BLaER1 (cell line): ENCODE results near the gene FAM131C.
"Not testable (repeated sequence)": the region's sequence is repeated elsewhere in the genome, so short reads cannot be mapped to it uniquely, and the experiment has no call there.

Experiments
- H3K27ac ChIP-seq: shearing (Covaris generic); formaldehyde crosslinking; 2 replicates; pipeline ENCODE4 v1.8.1; 2022
- H3K27me3 ChIP-seq: shearing (Covaris generic); formaldehyde crosslinking; 2 replicates; pipeline ENCODE4 v1.8.1; 2022
- H3K36me3 ChIP-seq: shearing (Covaris generic); formaldehyde crosslinking; 2 replicates; pipeline ENCODE4 v1.8.1; 2022
- H3K4me1 ChIP-seq: shearing (Covaris generic); formaldehyde crosslinking; 2 replicates; pipeline ENCODE4 v1.8.1; 2022
- H3K4me2 ChIP-seq: shearing (Covaris generic); formaldehyde crosslinking; 2 replicates; pipeline ENCODE4 v1.8.1; 2022
- H3K4me3 ChIP-seq: shearing (Covaris generic); formaldehyde crosslinking; 2 replicates; pipeline ENCODE4 v1.8.1; 2022
- H3K9ac ChIP-seq: shearing (Covaris generic); formaldehyde crosslinking; 2 replicates; pipeline ENCODE4 v1.8.1; 2022
- H3K9me3 ChIP-seq: shearing (Covaris generic); formaldehyde crosslinking; 2 replicates; pipeline ENCODE4 v1.8.1; 2022
- H4K20me1 ChIP-seq: shearing (Covaris generic); formaldehyde crosslinking; 2 replicates; pipeline ENCODE4 v1.8.1; 2022
- Cebpa-rat ChIP-seq: shearing (Covaris generic); IDR thresholded peaks from 2 replicates; pipeline ENCODE4 v1.8.1; 2022

FAM131C gene

DNA sequence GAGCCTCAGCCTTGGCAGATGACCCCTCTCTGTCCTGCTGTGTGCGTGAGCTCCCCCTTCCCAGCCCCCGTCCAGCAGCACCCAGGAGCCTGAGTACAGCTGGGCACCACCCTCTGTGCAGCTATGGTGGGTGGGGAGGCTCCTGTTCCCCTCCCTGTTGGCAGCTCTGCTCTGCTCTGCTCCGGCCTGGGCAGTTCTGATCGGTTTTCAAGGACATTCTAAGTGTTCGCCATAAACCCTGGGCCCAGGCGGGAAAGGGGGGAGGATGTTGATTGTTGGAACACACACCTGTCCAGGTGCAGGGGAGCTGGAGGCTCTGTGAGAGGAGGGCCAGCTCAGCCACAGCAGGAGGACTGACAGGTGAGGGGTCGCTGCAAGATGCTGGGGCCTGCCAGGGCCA lies 29.9 kb downstream of the FAM131C start, which contains the start of gene CLCNKB:
CLCNKB (plus strand) TSS at position 262 of the 400 bp plus-strand sequence. CDS start 711 bp downstream, outside the sequence.
- Histone ChIP-seq H3K27me3 (no peaks in the 10 kb centered on the region), H3K36me3 (no peaks in the 10 kb centered on the region), H3K4me1 (no peaks in the 10 kb centered on the region), H3K4me2 (no peak within 1 kb of the TSS), H3K9ac (no peak within 1 kb of the TSS), H3K4me3 (no peak within 1 kb of the TSS), H3K9me3 (no peaks in the 10 kb centered on the region), H4K20me1 (no peaks in the 10 kb centered on the region), H3K27ac (no peak within 1 kb of the TSS)
- TF ChIP-seq Cebpa-rat: no peak

DNA sequence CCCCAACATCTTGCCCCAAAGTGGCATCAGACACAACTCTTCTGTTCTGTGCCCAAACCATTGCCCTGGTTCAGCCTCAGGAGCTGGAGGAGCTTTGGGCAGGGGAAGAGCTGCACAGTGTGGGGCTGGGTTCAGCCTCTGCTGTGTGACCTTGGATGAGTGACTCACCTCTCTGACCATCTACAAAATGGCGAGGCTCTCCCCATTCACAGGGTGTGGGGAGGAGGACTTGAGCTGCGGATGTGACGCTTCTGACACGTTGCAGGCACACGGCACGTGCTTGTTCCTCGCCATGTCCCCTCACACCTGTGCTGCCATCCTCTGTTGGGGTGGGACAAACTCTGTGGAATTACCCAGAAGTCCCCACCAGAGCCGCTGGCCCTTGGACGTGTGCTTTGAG lies 30.8 kb downstream of the FAM131C start:
- H3K4me2 ChIP-seq, H3K9me3 ChIP-seq, H3K9ac ChIP-seq, H3K27ac ChIP-seq, H4K20me1 ChIP-seq, H3K27me3 ChIP-seq, H3K36me3 ChIP-seq, H3K4me3 ChIP-seq, H3K4me1 ChIP-seq: not testable (repeated sequence)

DNA sequence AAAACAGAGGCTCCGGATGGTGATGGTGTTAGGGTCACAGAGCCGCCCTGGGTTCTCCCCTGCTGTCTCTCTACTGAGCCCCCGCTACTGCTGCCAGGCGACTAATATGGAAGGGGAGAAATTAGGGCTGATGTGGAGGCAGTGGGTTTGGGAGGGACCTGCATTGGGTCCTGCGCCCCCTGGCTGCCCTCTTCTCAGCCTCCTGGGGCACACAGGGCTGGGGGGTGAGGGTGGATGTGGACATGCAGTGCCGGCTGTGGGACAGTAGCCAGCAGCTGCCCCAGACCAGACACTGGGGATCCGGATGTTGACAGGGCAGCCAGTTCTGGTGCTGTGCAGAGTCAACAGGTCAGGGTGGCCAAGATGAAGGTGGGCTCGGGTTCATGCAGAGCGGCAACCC lies 31.4 kb downstream of the FAM131C start:
- TF ChIP-seq Cebpa-rat: no peak
- H3K9ac ChIP-seq: no peak overlapping the region

DNA sequence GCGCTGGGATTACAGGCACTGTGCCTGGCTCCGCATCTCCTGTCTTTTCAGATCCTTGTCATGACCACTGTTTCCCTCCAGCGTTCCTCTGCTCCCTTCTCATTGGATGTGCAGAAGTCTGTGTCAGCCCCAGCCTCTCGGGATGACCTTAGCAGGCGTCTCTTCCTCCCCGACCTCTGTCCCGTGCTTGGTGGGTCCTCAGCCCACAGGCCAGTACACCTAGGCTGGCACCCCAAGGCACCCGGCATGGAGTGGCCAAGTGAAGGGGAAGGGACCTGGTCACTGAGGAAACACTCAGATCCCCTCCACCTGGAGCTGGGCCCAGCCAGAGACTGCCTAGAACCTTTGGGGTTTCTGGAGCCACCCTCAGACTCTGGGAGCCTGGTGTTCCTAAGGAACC lies 32.3 kb downstream of the FAM131C start:
- Histone ChIP-seq H3K4me1 (no peaks in the 10 kb centered on the region), H3K27ac (no peak overlapping the region), H3K9ac (no peak overlapping the region), H3K4me2 (no peak overlapping the region), H3K27me3 (no peaks in the 10 kb centered on the region), H3K9me3 (no peaks in the 10 kb centered on the region), H3K36me3 (no peaks in the 10 kb centered on the region), H4K20me1 (no peaks in the 10 kb centered on the region), H3K4me3 (no peak overlapping the region)
- TF ChIP-seq Cebpa-rat: no peak

More for the DNA sequence above, 31.4 kb downstream of the FAM131C start:
- Histone ChIP-seq H3K4me1 (no peaks in the 10 kb centered on the region), H3K36me3 (no peaks in the 10 kb centered on the region), H3K27me3 (no peaks in the 10 kb centered on the region), H3K27ac (no peak overlapping the region), H4K20me1 (no peaks in the 10 kb centered on the region), H3K9me3 (no peaks in the 10 kb centered on the region), H3K4me2 (no peak overlapping the region), H3K4me3 (no peak overlapping the region)

DNA sequence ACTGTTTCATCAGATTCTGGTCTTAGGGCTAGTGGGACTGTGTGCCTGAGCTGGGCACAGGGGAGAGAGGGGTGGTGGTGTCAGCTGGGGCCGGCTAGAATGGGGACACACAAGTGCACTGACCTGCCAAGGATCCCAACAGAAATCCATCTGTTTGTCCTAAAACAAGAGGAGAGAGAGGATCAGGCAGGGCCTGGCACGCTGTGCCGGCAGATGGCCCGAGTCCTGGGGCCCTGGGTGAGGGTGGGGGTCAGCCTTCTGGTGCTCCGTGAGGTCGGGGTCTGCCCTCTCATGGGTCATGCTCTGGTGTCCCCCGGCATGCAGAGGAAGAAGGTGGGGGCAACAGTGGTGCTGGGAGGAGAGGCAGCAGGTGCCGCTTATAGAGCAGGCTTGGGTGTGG lies 33.6 kb downstream of the FAM131C start:
- not testable (repeated sequence) for H4K20me1 ChIP-seq, H3K4me2 ChIP-seq, H3K36me3 ChIP-seq, H3K9ac ChIP-seq, H3K27me3 ChIP-seq, H3K27ac ChIP-seq, H3K9me3 ChIP-seq, H3K4me1 ChIP-seq, H3K4me3 ChIP-seq

DNA sequence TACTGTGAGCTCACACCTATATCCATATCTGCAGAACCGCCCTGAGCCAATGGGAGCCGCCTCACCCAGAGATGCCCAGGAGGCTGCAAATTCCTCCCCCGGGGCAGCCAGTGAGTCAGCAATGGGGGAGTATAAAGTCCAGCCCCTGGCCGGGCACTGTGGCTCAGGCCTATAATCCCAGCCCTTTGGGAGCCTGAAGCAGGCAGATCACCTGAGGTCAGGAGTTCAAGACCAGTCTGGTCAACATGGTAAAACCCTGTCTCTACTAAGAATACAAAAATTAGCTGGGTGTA lies 34.9 kb downstream of the FAM131C start:
- H3K4me2 ChIP-seq: no peak overlapping the region
- H4K20me1 ChIP-seq: no peaks in the 10 kb centered on the region
- H3K9ac ChIP-seq: no peak overlapping the region
- H3K4me1 ChIP-seq: no peaks in the 10 kb centered on the region
- H3K36me3 ChIP-seq: no peaks in the 10 kb centered on the region
- H3K27me3 ChIP-seq: no peaks in the 10 kb centered on the region
- no peak for TF ChIP-seq Cebpa-rat
- H3K9me3 ChIP-seq: no peaks in the 10 kb centered on the region
- no peak overlapping the region for H3K27ac ChIP-seq
- no peak overlapping the region for H3K4me3 ChIP-seq

DNA sequence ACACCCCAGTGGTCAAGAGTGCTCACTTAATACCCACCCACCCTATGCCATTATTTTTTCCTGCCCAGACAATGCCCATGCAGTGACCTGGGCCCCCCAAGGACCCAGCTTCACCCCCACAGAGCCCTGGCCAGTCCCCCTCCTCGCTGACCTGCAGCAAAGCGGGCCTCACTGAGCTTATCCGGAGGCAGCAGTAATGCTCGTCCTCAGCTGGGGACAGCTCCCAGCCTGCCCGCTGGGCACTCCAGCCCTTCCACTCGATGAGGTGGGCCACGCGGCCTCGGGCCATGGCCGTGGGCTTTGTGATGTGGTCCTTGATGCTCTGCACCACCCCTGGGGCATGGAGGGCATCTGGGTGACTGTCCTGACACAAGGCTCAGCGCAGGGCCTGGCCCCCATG lies 37.0 kb downstream of the FAM131C start:
- not testable (repeated sequence) for H4K20me1 ChIP-seq, H3K9ac ChIP-seq, H3K27ac ChIP-seq, H3K4me1 ChIP-seq, H3K4me2 ChIP-seq, H3K27me3 ChIP-seq, H3K9me3 ChIP-seq, H3K36me3 ChIP-seq, H3K4me3 ChIP-seq

DNA sequence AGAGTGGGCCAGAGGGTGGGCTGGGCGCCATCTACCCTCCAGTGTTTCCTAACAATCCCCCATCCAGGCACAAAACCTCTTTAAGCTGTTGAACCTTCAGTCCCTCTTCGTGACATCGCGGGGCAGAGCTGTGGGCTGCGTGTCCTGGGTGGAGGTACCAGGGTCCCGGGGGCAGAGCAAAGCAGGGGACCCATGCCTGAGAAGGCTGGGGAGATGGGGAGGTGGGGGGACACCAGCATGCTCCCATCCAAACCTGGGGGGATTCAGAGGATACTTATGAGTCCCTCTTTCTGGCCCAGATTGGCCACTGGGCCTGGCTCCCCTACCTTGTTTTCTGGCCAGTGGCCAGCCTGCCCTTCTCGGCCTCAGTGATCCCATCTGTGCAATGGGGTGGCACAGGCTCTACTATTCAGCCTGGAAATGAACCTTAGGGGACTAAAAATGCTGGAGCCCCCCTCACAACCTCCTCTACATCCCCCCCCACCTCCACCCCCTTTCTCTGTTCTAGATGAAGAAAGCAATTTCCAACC lies 40.3 kb downstream of the FAM131C start:
- not testable (repeated sequence) for H4K20me1 ChIP-seq, H3K27ac ChIP-seq, H3K27me3 ChIP-seq, H3K4me3 ChIP-seq, H3K4me1 ChIP-seq, H3K9me3 ChIP-seq, H3K36me3 ChIP-seq, H3K9ac ChIP-seq
- H3K4me2 ChIP-seq: peak overlapping the region; percentile 30; the same call in 1 of the 2 replicates

DNA sequence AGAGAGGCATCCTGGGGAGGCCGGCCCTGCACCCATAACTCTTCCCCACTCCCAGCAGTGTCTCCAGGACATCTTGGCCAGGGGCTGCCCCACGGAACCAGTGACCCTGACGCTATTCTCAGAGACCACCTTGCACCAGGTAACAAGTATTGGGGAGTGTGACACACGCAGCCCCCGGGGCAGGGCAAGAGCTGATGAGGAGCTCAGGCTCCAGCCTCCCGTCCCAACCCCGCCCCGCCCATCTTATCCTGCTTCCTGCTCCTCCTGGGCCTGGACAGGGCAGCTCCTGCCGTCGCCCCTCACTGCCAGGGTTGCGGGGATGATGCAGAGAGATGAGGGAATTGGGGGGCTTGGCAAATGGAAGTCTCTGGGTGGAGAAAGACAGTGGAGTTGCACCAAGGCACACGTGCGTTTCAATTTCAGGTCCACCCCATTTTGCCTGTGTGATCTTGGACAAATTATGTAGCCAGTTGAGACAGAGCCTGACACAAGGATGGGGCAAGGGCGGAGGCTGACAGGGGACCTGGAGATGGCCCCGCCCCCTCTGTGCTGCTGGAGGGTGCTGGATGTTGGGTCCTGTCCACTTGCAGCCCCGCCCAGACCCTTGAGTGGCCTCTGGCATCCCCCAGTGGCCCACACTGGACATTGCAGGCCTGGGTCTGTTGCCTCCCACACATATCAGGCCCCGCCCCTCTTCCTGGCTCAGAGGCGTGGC lies 40.9 kb downstream of the FAM131C start:
- no peak overlapping the region for H3K9ac ChIP-seq
- H3K9me3 ChIP-seq: no peaks in the 10 kb centered on the region
- H4K20me1 ChIP-seq: no peaks in the 10 kb centered on the region
- no peak overlapping the region for H3K27ac ChIP-seq
- no peak overlapping the region for H3K4me3 ChIP-seq
- H3K4me2 ChIP-seq: peak overlapping the region; percentile 30
- H3K27me3 ChIP-seq: no peaks in the 10 kb centered on the region
- no peaks in the 10 kb centered on the region for H3K4me1 ChIP-seq
- TF ChIP-seq Cebpa-rat: no peak
- no peaks in the 10 kb centered on the region for H3K36me3 ChIP-seq

DNA sequence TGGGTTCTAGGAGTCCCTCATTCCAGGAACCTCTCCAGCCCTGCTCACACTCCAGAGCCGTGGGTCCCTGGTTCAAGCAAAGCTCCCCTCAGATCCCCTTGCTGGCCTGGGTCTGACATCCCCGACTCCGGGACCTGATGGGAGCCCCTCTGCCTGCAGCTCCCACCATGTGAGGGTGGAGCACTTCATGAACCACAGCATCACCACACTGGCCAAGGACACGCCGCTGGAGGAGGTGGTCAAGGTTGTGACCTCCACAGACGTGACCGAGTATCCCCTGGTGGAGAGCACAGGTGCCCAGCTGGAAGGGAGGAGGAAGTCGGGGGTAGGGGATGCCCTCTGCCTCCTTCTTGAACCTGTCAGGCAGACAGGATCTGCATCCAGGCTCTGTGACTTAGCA lies 41.9 kb downstream of the FAM131C start:
- no peak overlapping the region for H3K9ac ChIP-seq
- H3K27me3 ChIP-seq: no peaks in the 10 kb centered on the region
- no peaks in the 10 kb centered on the region for H4K20me1 ChIP-seq
- TF ChIP-seq Cebpa-rat: no peak
- H3K27ac ChIP-seq: no peak overlapping the region
- H3K9me3 ChIP-seq: no peaks in the 10 kb centered on the region
- H3K4me2 ChIP-seq: no peak overlapping the region
- H3K4me1 ChIP-seq: peaks cover 7% of the 10 kb centered on the region; the same call in 1 of the 2 replicates
- no peaks in the 10 kb centered on the region for H3K36me3 ChIP-seq
- no peak overlapping the region for H3K4me3 ChIP-seq

DNA sequence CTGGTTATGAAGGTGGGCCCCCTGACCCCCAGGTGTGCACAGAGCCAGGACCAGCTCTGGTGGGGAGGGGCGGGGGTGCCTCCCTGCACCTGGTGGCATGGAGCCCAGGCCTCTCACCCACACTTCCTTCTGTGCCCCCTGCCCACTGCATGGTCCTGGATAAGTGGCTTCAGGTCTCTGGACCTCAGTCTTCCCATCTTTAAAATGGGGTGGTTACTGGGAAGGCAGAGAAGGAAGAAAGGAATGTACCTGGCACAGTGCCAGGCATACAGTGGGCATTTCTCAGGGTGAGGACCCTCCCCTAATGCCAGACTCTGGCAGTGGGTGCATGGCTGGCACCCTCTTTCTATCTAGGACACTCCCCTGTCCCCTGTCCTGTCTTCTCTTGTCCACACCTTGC lies 44.2 kb downstream of the FAM131C start:
- no peaks in the 10 kb centered on the region for H3K36me3 ChIP-seq
- peaks cover 13% of the 10 kb centered on the region; the same call in 1 of the 2 replicates for H3K4me1 ChIP-seq
- no peak overlapping the region for H3K4me3 ChIP-seq
- H3K4me2 ChIP-seq: no peak overlapping the region
- no peaks in the 10 kb centered on the region for H3K27me3 ChIP-seq
- no peak for TF ChIP-seq Cebpa-rat
- H3K27ac ChIP-seq: no peak overlapping the region
- H3K9ac ChIP-seq: no peak overlapping the region
- H3K9me3 ChIP-seq: no peaks in the 10 kb centered on the region
- no peaks in the 10 kb centered on the region for H4K20me1 ChIP-seq

DNA sequence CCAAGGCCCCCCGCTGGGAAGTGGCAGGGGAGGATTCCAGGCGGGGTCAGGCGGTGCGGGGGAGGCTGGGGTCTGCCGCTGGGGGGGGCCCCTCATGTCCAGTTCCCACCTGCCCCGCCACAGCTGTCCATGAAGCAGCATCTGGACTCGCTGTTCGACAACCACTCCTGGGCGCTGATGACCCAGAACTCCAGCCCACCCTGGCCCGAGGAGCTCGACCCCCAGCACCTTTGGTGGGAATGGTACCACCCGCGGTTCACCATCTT lies 44.5 kb downstream of the FAM131C start:
- not testable (repeated sequence) for H3K9ac ChIP-seq, H3K27ac ChIP-seq, H3K4me3 ChIP-seq, H3K36me3 ChIP-seq, H3K4me2 ChIP-seq, H4K20me1 ChIP-seq, H3K9me3 ChIP-seq, H3K27me3 ChIP-seq
- peaks cover 14% of the 10 kb centered on the region; the same call in 1 of the 2 replicates for H3K4me1 ChIP-seq
